Measurements from ENCODE around the gene EXOC4.

DNA sequence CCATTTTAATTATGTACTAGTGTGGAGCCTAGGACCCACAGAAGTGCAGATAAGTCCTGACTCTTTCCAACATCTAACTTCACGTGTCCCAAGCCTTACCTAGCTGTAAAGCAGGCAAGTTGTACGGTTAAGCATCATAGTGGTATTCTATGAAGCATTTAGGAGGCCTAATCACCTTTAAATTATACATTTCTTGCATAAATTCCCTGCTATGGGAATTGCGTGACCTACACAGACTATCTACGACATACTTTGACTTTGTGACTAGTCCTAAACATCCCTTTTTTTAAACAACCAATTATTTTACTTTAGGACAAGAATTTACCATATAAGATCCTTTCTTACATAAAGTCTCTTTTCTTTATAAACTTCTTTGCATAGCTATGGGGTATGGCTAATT, 836.6 kb downstream of the EXOC4 start:
- TF ChIP-seq, protein P1, sequence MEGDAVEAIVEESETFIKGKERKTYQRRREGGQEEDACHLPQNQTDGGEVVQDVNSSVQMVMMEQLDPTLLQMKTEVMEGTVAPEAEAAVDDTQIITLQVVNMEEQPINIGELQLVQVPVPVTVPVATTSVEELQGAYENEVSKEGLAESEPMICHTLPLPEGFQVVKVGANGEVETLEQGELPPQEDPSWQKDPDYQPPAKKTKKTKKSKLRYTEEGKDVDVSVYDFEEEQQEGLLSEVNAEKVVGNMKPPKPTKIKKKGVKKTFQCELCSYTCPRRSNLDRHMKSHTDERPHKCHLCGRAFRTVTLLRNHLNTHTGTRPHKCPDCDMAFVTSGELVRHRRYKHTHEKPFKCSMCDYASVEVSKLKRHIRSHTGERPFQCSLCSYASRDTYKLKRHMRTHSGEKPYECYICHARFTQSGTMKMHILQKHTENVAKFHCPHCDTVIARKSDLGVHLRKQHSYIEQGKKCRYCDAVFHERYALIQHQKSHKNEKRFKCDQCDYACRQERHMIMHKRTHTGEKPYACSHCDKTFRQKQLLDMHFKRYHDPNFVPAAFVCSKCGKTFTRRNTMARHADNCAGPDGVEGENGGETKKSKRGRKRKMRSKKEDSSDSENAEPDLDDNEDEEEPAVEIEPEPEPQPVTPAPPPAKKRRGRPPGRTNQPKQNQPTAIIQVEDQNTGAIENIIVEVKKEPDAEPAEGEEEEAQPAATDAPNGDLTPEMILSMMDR (IDR thresholded peaks at IDR 0.05), result no peak
- TF ChIP-seq POLR2AphosphoS5 (IDR thresholded peaks at IDR 0.05), result no peak

All from transverse colon (tissue), 4 donors.